ENCODE results near the gene AIF1L. TPM values are rescaled to one million over a fixed set of nuclear protein-coding genes. Genes with fewer than 3 reads are reported as not detected.

The AIF1L gene
- 0.75 and 0.88 TPM in 2 replicates for total RNA-seq

DNA sequence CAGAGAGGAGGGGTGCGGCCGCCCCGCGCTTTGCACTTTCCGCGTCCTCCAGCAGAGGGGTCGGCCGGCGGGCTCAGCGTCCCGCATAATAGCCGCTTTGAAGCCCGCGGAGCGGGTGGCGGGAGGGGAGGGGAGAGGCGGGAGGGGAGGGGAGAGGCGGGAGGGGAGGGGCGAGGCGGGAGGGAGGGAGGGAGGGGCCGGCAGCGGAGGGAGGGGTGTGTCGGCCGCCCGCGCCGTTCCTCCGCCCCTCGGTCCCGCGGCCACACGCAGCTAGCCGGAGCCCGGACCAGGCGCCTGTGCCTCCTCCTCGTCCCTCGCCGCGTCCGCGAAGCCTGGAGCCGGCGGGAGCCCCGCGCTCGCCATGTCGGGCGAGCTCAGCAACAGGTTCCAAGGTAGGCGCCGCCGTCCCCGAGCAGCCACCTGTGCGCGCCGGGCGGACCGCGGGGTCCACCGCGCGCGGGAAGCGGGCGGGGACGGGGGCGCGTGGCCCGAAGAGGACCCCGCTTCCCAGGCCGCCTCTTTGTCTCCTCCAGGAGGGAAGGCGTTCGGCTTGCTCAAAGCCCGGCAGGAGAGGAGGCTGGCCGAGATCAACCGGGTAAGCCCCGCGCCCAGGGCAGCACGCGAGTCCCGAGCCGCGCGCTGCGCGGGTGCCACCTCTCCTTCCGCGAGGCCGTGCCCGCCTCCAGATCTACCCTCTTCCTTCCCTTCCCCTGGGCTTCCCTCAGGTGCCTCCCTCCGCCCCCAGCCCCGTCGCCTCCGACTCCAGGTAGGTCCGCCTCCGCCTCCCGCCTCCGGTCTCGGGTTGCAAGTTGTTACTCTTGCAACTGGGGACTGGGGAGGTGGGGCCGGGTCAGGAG is at the start of gene AIF1L:
Gene AIF1L (plus strand): TSS at position 263 of the 857 bp plus-strand sequence. CDS start 99 bp downstream, at position 362.

DNA sequence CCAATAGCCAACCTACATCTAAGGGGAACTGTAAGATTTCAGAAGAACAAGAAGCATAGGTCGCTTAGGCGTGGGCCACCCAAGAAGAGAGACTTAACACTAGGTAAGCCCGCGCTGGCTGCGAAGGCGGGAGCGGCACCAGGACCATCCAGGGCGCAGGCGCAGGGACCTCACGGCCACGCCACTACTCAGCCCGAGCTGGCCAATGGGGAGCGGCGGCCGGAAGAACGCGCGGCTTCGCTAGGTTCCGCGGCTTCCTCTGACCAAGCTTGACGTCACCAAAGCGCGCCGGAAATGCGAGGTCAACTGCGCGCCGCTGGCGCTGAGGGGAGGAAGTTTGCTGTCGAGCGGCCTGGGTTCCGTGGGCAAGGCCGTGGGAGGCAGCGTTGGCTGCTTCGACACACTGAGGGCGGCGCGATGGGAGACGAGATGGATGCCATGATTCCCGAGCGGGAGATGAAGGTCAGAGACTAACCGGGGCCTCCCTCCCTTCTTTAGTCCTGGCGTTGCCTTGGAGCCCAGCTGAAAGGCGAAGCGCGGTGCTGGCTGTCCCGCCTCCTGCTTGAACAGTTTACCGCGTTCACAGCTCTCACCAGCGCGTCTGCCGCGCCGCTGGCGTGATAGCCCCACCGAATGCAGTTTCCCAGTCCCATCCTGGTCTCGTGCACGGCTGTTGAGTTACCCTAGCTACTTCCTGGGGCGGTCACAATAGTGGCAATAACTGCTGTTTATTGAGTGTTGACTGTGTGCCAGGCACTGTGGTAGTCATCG is 29.1 kb downstream of the AIF1L start, which contains the start of gene NUP214:
Gene NUP214 (plus strand): TSS at position 299 of the 771 bp plus-strand sequence. CDS start 119 bp downstream, at position 418.

Other genes starting within 250 kb of the AIF1L start
- gene QRFP, start 199.7 kb upstream of the AIF1L start, total RNA-seq = not detected in 2 replicates
- 0.15 and 0.62 TPM in 2 replicates for gene FIBCD1, start 157.3 kb upstream of the AIF1L start, total RNA-seq
- 3.2 and 4.0 TPM in 2 replicates for gene LAMC3, start 87.4 kb upstream of the AIF1L start, total RNA-seq
- 13.5 and 24.7 TPM in 2 replicates for gene NUP214, start 29.1 kb downstream of the AIF1L start, total RNA-seq
- 0.98 and 1.3 TPM in 2 replicates for gene FAM78A, start 180.0 kb downstream of the AIF1L start, total RNA-seq
- 16.5 and 22.2 TPM in 2 replicates for gene PLPP7, start 193.2 kb downstream of the AIF1L start, total RNA-seq